A204.1 (cell line): ENCODE results near the gene MAP3K4.

ENCODE experiments used
- FAIRE-seq: peaks from 2 replicates; lab custom pipeline; 2012; peaks lifted over from hg19 to GRCh38; lab: Jason Lieb, UNC

The MAP3K4 gene

GRCh38 chr6:161128230-161128629, 136.7 kb downstream of the MAP3K4 start:
- FAIRE-seq = no peak

- FAIRE-seq = no peak
Observed at GRCh38 chr6:161128680-161129196, 137.2 kb downstream of the MAP3K4 start.

- no peak for FAIRE-seq
Observed at GRCh38 chr6:161130541-161130940, 139.0 kb downstream of the MAP3K4 start.

GRCh38 chr6:161130967-161131766, 139.6 kb downstream of the MAP3K4 start:
- no peak for FAIRE-seq

- no peak for FAIRE-seq
Observed at GRCh38 chr6:161132384-161132783, 140.8 kb downstream of the MAP3K4 start.

- no peak for FAIRE-seq
Observed at GRCh38 chr6:161133963-161134362, 142.4 kb downstream of the MAP3K4 start.

- FAIRE-seq = no peak
Observed at GRCh38 chr6:161134550-161135298, 143.2 kb downstream of the MAP3K4 start.

- FAIRE-seq = no peak
Observed at GRCh38 chr6:161135695-161136591, 144.4 kb downstream of the MAP3K4 start.

GRCh38 chr6:161136655-161137054, 145.1 kb downstream of the MAP3K4 start:
- no peak for FAIRE-seq

- no peak for FAIRE-seq
Observed at GRCh38 chr6:161137320-161137719, 145.8 kb downstream of the MAP3K4 start.

- FAIRE-seq = no peak
Observed at GRCh38 chr6:161137839-161138542, 146.4 kb downstream of the MAP3K4 start.

GRCh38 chr6:161138543-161139303, 147.2 kb downstream of the MAP3K4 start:
- no peak for FAIRE-seq

- FAIRE-seq = no peak
Observed at GRCh38 chr6:161139304-161139765, 147.8 kb downstream of the MAP3K4 start.

GRCh38 chr6:161139766-161140553, 148.4 kb downstream of the MAP3K4 start:
- FAIRE-seq = no peak

GRCh38 chr6:161140554-161140875, 148.9 kb downstream of the MAP3K4 start:
- FAIRE-seq = no peak

- no peak for FAIRE-seq
Observed at GRCh38 chr6:161141173-161141572, 149.6 kb downstream of the MAP3K4 start.

- no peak for FAIRE-seq
Observed at GRCh38 chr6:161142957-161143296, 151.4 kb downstream of the MAP3K4 start.

- FAIRE-seq = no peak
Observed at GRCh38 chr6:161143663-161144430, 152.3 kb downstream of the MAP3K4 start.

GRCh38 chr6:161150136-161150535, 158.6 kb downstream of the MAP3K4 start:
- no peak for FAIRE-seq
